B cell (primary cell): ENCODE data around the gene DCST2. TPM values are rescaled to one million over a fixed set of nuclear protein-coding genes. Genes with fewer than 3 reads are reported as not detected.

Source experiments
- ATAC-seq: fragments of 200-7000 bp; cut with Tn5 transposase; one replicate; pipeline ENCODE4 v1.10.0; 2021; ENCODE audit warnings: low read depth, mild to moderate bottlenecking, moderate number of reproducible peaks, moderate library complexity
- CTCF ChIA-PET: fragments of 350-600 bp; sonication (Branson Sonifier 250); formaldehyde crosslinking; loops from one replicate; lab custom pipeline; 2021; ENCODE audit warnings: antibody characterized with exemption, inconsistent platforms; lab: Charles Lee
- POLR2A ChIA-PET: fragments of 350-600 bp; sonication (Branson Sonifier 250); formaldehyde crosslinking; loops from one replicate; lab custom pipeline; 2021; ENCODE audit warnings: antibody characterized with exemption; lab: Charles Lee
- DNase-seq: peaks from one replicate; pipeline ENCODE4 v3.0.0; 2013
- H2AFZ ChIP-seq: 2 replicates; pipeline ENCODE4 v1.6.1; 2012; ENCODE audit warnings: mild to moderate bottlenecking, low read depth, low read length; ENCODE audit not compliant: insufficient read depth, poor library complexity, severe bottlenecking
- H3K27ac ChIP-seq, 2 donors: 1 replicate in 1 of 2; 2 replicates in 1 of 2; pipeline ENCODE4 v1.5.1; 2012 to 2013; ENCODE audit warnings: low read length in 2 of 2, mild to moderate bottlenecking in 2 of 2, moderate library complexity in 1 of 2
- H3K27me3 ChIP-seq, 4 experiments: fragments of 200-600 bp in 1 of 4; sonication (generic) in 1 of 4; replicated peaks in 1 of 4; 1 replicate in 2 of 4; 2 replicates in 2 of 4; pipeline versions ENCODE4 v1.6.1 to v1.7.0; 2013 to 2016; ENCODE audit warnings: low read length in 3 of 4, mild to moderate bottlenecking in 2 of 4, mixed read lengths in 1 of 4, moderate library complexity in 1 of 4; ENCODE audit not compliant: insufficient read depth in 4 of 4, control insufficient read depth in 3 of 4; ENCODE audit errors: control extremely low read depth in 1 of 4
- H3K36me3 ChIP-seq, 2 experiments: replicated peaks in 1 of 2; 1 replicate in 1 of 2; 2 replicates in 1 of 2; pipeline versions ENCODE4 v1.6.1 to v1.7.1; 2013; ENCODE audit warnings: low read length in 1 of 2; ENCODE audit not compliant: insufficient read depth in 2 of 2, control insufficient read depth in 1 of 2; ENCODE audit errors: control extremely low read depth in 1 of 2, extremely low read depth in 1 of 2
- H3K4me1 ChIP-seq, 2 donors: fragments of 200-600 bp in 1 of 2; sonication (generic) in 1 of 2; 1 replicate in 1 of 2; 2 replicates in 1 of 2; pipeline versions ENCODE4 v1.5.1 to v1.6.1; 2013 to 2017; ENCODE audit warnings: low read length in 2 of 2; ENCODE audit not compliant: control insufficient read depth in 2 of 2, insufficient read depth in 2 of 2
- H3K4me2 ChIP-seq: replicated peaks from 2 replicates; pipeline ENCODE3; 2012; ENCODE audit warnings: mild to moderate bottlenecking, low read depth, low read length; ENCODE audit not compliant: poor library complexity, severe bottlenecking
- H3K4me3 ChIP-seq, 5 experiments: fragments of 200-600 bp in 1 of 5; sonication (generic) in 1 of 5; 1 replicate in 3 of 5; 2 replicates in 2 of 5; pipeline versions ENCODE4 v1.5.1 to v1.7.0; 2011 to 2016; ENCODE audit warnings: low read length in 4 of 5, mild to moderate bottlenecking in 4 of 5, low read depth in 2 of 5, control low read depth in 1 of 5, moderate library complexity in 1 of 5; ENCODE audit not compliant: insufficient read depth in 1 of 5; ENCODE audit errors: control extremely low read depth in 1 of 5, extremely low read depth in 1 of 5
- H3K79me2 ChIP-seq: fragments of 200-600 bp; sonication (generic); one replicate; pipeline ENCODE4 v1.6.0; 2016; ENCODE audit warnings: low read length; ENCODE audit not compliant: control insufficient read depth, insufficient read depth
- H3K9ac ChIP-seq: fragments of 200-600 bp; sonication (generic); 2 replicates; pipeline ENCODE4 v1.6.1; 2017; ENCODE audit warnings: mild to moderate bottlenecking, low read length, moderate library complexity
- H3K9me3 ChIP-seq, 3 donors: one replicate each; pipeline versions ENCODE4 v1.6.1 to v1.7.1; 2013; ENCODE audit warnings: low read length in 2 of 3; ENCODE audit not compliant: control insufficient read depth in 2 of 3, insufficient read depth in 1 of 3; ENCODE audit errors: control extremely low read depth in 1 of 3
- H4K20me1 ChIP-seq: 2 replicates; pipeline ENCODE4 v1.6.0; 2012; ENCODE audit warnings: mild to moderate bottlenecking, low read length; ENCODE audit not compliant: insufficient read depth, control insufficient read depth, poor library complexity, severe bottlenecking
- H3K27ac Mint-ChIP-seq: one replicate; pipeline ENCODE4 v1.8.0; 2021; ENCODE audit warnings: mixed read lengths
- H3K27me3 Mint-ChIP-seq: one replicate; pipeline ENCODE4 v1.8.0; 2021; ENCODE audit warnings: mixed read lengths
- H3K4me1 Mint-ChIP-seq: one replicate; pipeline ENCODE4 v1.8.0; 2021; ENCODE audit warnings: mixed read lengths
- H3K4me3 Mint-ChIP-seq: one replicate; pipeline ENCODE4 v1.8.0; 2021; ENCODE audit warnings: mixed read lengths
- H3K9me3 Mint-ChIP-seq: one replicate; pipeline ENCODE4 v1.8.0; 2022; ENCODE audit warnings: mixed read lengths; ENCODE audit not compliant: insufficient read depth
- EZH2 ChIP-seq: IDR thresholded peaks from 2 replicates; pipeline ENCODE4 v1.6.1; 2012; ENCODE audit warnings: borderline replicate concordance, low read depth, mild to moderate bottlenecking, moderate library complexity, low read length; ENCODE audit not compliant: insufficient read depth, poor library complexity, severe bottlenecking
- WGBS: methylation state at CpG from one replicate; pipeline ENCODE4 v1.1.5; 2013; ENCODE audit warnings: missing lambda C conversion rate; ENCODE audit not compliant: insufficient coverage; 5-methylcytosine and 5-hydroxymethylcytosine counted together
- intact Hi-C: fragments of 100-400 bp; cut with micrococcal nuclease; formaldehyde crosslinking; loops from one replicate; pipeline ENCODE4 v1.10.0; 2022
- polyA plus RNA-seq: library from polyadenylated mRNA; depleted of rRNA; stranded (reverse); fragments of >200 nt; gene quantifications from 2 replicates; pipeline ENCODE4 v1.2.3, GENCODE V29; 2012
- total RNA-seq, 2 donors: library from RNA; stranded (reverse); fragments of 120-200 nt in 1 of 2; gene quantifications; 1 replicate in 1 of 2; 2 replicates in 1 of 2; pipeline versions ENCODE4 v1.2.3 to v1.2.4, GENCODE V29; 2013 to 2022
- TF ChIP-seq, protein P1 (sequence below): fragments of 200-600 bp; IDR thresholded peaks from one replicate; pipeline ENCODE4 v1.8.0; 2022; ENCODE audit warnings: antibody characterized with exemption, mild to moderate bottlenecking

The DCST2 gene
- total and polyA plus RNA-seq, 2 donors (not counting 1 experiment from before 2014, with no cell fraction given) = 0.89 to 5.4 TPM

DNA sequence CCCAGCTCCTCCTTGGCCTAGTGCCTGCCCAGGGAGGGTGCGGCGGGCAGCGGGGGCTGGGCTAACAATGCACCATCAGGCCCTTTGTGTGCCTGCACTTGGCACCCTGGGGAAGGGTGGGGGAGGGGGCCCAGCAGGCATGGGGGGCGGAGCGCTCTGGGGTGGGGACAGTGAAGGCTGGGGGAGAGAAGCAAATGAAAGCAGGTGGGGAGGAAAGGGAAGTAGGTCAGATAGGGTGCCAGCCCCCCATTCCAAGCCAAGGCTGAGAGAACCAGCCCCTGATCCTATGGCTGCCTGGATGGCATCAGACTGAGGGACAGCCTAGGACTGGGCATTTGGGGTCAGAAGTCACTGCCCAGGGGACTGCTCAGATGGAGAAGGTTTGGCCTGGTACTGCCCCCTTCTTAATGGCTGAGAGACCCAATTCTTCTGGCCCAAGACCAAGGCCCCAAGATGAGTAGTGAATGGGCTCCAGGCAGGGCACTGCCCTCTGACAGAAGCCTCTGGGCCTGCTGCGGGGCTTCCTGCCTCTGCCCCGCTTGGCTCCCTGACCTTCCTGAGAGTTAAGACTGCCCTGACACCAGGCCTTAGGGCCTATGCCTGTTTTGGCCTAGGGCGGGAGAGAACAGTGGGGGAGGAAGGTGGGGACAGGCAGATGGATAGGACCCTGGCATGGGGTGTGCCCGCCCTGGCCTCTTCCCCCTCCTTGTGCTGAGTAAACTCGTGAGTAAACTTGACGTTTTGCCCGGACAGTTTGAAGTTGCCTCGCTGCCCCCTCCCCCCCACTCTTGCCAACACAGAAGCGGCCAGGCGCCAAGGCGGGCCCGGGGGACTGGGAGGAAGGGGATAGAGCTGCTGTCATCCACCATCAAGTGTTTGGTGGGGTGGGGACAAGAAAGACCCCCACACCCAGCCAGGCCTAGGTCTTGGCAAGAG, 28.2 kb downstream of the DCST2 start:
- TF ChIP-seq, protein P1, sequence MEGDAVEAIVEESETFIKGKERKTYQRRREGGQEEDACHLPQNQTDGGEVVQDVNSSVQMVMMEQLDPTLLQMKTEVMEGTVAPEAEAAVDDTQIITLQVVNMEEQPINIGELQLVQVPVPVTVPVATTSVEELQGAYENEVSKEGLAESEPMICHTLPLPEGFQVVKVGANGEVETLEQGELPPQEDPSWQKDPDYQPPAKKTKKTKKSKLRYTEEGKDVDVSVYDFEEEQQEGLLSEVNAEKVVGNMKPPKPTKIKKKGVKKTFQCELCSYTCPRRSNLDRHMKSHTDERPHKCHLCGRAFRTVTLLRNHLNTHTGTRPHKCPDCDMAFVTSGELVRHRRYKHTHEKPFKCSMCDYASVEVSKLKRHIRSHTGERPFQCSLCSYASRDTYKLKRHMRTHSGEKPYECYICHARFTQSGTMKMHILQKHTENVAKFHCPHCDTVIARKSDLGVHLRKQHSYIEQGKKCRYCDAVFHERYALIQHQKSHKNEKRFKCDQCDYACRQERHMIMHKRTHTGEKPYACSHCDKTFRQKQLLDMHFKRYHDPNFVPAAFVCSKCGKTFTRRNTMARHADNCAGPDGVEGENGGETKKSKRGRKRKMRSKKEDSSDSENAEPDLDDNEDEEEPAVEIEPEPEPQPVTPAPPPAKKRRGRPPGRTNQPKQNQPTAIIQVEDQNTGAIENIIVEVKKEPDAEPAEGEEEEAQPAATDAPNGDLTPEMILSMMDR = no peak
- no peak for TF ChIP-seq EZH2
- Histone ChIP-seq H3K9me3 (no peaks in the 10 kb centered on the region), H3K4me2 (peak overlapping the region; percentile 96), H2AFZ (no peak overlapping the region), H3K4me3 (peak overlapping the region in 4 of 5 experiments; percentile 84 to 98 (median 93)), H3K27me3 (no peaks in the 10 kb centered on the region), H3K9ac (peak overlapping the region; percentile 94), H3K27ac (peak overlapping the region; percentile 80 to 81), H3K36me3 (peaks cover 0 to 5% of the 10 kb centered on the region in 2 experiments), H3K79me2 (peaks cover 73% of the 10 kb centered on the region), H3K4me1 (peaks cover 65 to 67% of the 10 kb centered on the region in 2 donors), H4K20me1 (peaks cover 29% of the 10 kb centered on the region)
- intact Hi-C loops = loop anchor here (1.0 kb wide), 1 partner anchor 12 kb away; no protein-coding TSS in a partner anchor
- H3K4me3 Mint-ChIP-seq = peak overlapping the region; percentile 90
- ATAC-seq (peak; percentile 1), DNase-seq (peak; percentile 76)
- peak overlapping the region; percentile 86 for H3K27ac Mint-ChIP-seq
- H3K27me3 Mint-ChIP-seq = no peaks in the 10 kb centered on the region
- peaks cover 56% of the 10 kb centered on the region for H3K4me1 Mint-ChIP-seq
- H3K9me3 Mint-ChIP-seq = no peaks in the 10 kb centered on the region
- POLR2A ChIA-PET = interaction anchor here (1.5 to 7.4 kb wide), 2 partner anchors 10 to 31 kb away, joined by 9 to 74 read pairs; partner anchors contain the start of gene CKS1B
- CTCF ChIA-PET = interaction anchor here (1.5 to 18.4 kb wide), 4 partner anchors 5 to 50 kb away, joined by 3 to 295 read pairs (median 150); partner anchors contain the start of genes FLAD1, LENEP, PBXIP1 and ZBTB7B
- 64% methylated on average over 7 of the region's 17 CpGs for WGBS
